Caco-2 (cell line): ENCODE measurements around the gene TRIM31. TPM values are rescaled to one million over a fixed set of nuclear protein-coding genes. Genes with fewer than 3 reads are reported as not detected.

Experiments used
- BruUV-seq: library from RNA; stranded (reverse); fragments of 400-500 nt; replicated peaks from 2 replicates; lab custom pipeline; 2021; lab: Mats Ljungman, UMichigan
- CTCF ChIA-PET: fragments of 300-600 bp; sonication (Branson Sonifier 250); formaldehyde crosslinking; loops from one replicate; lab custom pipeline; 2022; ENCODE audit warnings: antibody characterized with exemption; lab: Charles Lee
- POLR2A ChIA-PET: fragments of 300-600 bp; sonication (Branson Sonifier 250); formaldehyde crosslinking; loops from one replicate; lab custom pipeline; 2022; ENCODE audit warnings: antibody characterized with exemption; lab: Charles Lee
- DNase-seq, 2 experiments: peaks; one replicate each; pipeline versions ENCODE4 v3.0.0 to v3.0.0-alpha.2; 2020 to 2022
- H3K27me3 ChIP-seq: replicated peaks from 2 replicates; pipeline ENCODE4 v1.6.0; 2011; ENCODE audit warnings: low read length; ENCODE audit not compliant: control insufficient read depth, insufficient read depth
- H3K36me3 ChIP-seq: 2 replicates; pipeline ENCODE4 v1.5.1; 2011; ENCODE audit warnings: low read length; ENCODE audit not compliant: control insufficient read depth, insufficient read depth
- H3K4me1 ChIP-seq: fragments of 250-450 bp; sonication (Bioruptor Pico); 2 replicates; pipeline ENCODE4 v1.5.1; 2020; ENCODE audit warnings: mild to moderate bottlenecking
- H3K4me3 ChIP-seq: 2 replicates; pipeline ENCODE4 v1.5.1; 2011; ENCODE audit warnings: low read depth, mild to moderate bottlenecking, control low read depth, low read length
- H3K9me3 ChIP-seq: fragments of 250-450 bp; sonication (Bioruptor Pico); 2 replicates; pipeline ENCODE4 v1.5.1; 2020; ENCODE audit warnings: mild to moderate bottlenecking, moderate library complexity
- H3K27ac Mint-ChIP-seq: one replicate; pipeline ENCODE4 v1.8.0; 2022; ENCODE audit warnings: mixed read lengths; ENCODE audit not compliant: unreplicated experiment
- H3K27me3 Mint-ChIP-seq: one replicate; pipeline ENCODE4 v1.8.0; 2022; ENCODE audit warnings: mixed read lengths; ENCODE audit not compliant: insufficient read depth, unreplicated experiment
- H3K36me3 Mint-ChIP-seq: one replicate; pipeline ENCODE4 v1.8.0; 2022; ENCODE audit warnings: mild to moderate bottlenecking, mixed read lengths; ENCODE audit not compliant: insufficient read depth, unreplicated experiment
- H3K4me1 Mint-ChIP-seq: one replicate; pipeline ENCODE4 v1.8.0; 2022; ENCODE audit warnings: low read depth, mixed read lengths; ENCODE audit not compliant: unreplicated experiment
- H3K4me3 Mint-ChIP-seq: one replicate; pipeline ENCODE4 v1.8.0; 2022; ENCODE audit warnings: mild to moderate bottlenecking, moderate library complexity, mixed read lengths; ENCODE audit not compliant: unreplicated experiment
- H3K9me3 Mint-ChIP-seq: one replicate; pipeline ENCODE4 v1.8.0; 2022; ENCODE audit warnings: mixed read lengths; ENCODE audit not compliant: unreplicated experiment
- CTCF ChIP-seq, 2 experiments: fragments of 200-600 bp in 1 of 2; IDR thresholded peaks; 1 replicate in 1 of 2; 2 replicates in 1 of 2; pipeline versions ENCODE4 v1.5.1 to v1.8.0; 2011 to 2022; ENCODE audit warnings: antibody characterized with exemption in 1 of 2, control low read depth in 1 of 2, inconsistent platforms in 1 of 2, low read depth in 1 of 2, low read length in 1 of 2, mild to moderate bottlenecking in 1 of 2, moderate library complexity in 1 of 2; ENCODE audit not compliant: insufficient read depth in 1 of 2, severe bottlenecking in 1 of 2, unreplicated experiment in 1 of 2
- intact Hi-C: fragments of 100-400 bp; cut with micrococcal nuclease; formaldehyde crosslinking; loops from one replicate; pipeline ENCODE4 v1.10.0; 2022; ENCODE audit not compliant: unreplicated experiment
- total RNA-seq: library from RNA; stranded (reverse); gene quantifications from 2 replicates; pipeline ENCODE4 v1.2.3, GENCODE V29; 2022

TRIM31 gene
- total RNA-seq, 1 experiment from 2014 or later: 0.70 TPM

GRCh38 chr6:30102970-30103871, 9.7 kb downstream of the TRIM31 start:
- CTCF ChIA-PET: interaction anchor here (0.7 to 5.9 kb wide), 16 partner anchors 9 to 635 kb away, joined by 3 to 236 read pairs (median 6); partner anchors contain the start of genes POLR1H, PPP1R11, TRIM15 and TRIM26
- Mint-ChIP-seq H3K36me3 (no peaks in the 10 kb centered on the region), H3K27ac (peak overlapping the region; percentile 75), H3K4me1 (peaks cover 27% of the 10 kb centered on the region), H3K27me3 (no peaks in the 10 kb centered on the region), H3K9me3 (no peaks in the 10 kb centered on the region), H3K4me3 (peak overlapping the region; percentile 89)
- H3K9me3 ChIP-seq: no peaks in the 10 kb centered on the region
- DNase-seq: peak; percentile 88
- no peaks in the 10 kb centered on the region for H3K27me3 ChIP-seq
- peak; percentile 81 to 87 for TF ChIP-seq CTCF (IDR thresholded peaks at IDR 0.05; ENCODE audit: insufficient read depth in 1 of 2, low read depth in 1 of 2, low read length in 1 of 2, severe bottlenecking in 1 of 2, unreplicated experiment in 1 of 2)
- intact Hi-C loops: loop anchor here (1.0 to 2.0 kb wide), 5 partner anchors 28 to 67 kb away; partner anchors contain the start of genes POLR1H, RNF39 and TRIM15
- peaks cover 21% of the 10 kb centered on the region for H3K4me1 ChIP-seq
- POLR2A ChIA-PET: interaction anchor here (1.0 to 1.5 kb wide), 2 partner anchors 28 to 42 kb away, joined by 3 read pairs; partner anchors contain the start of gene POLR1H
- TSS peak; percentile 16 for BruUV-seq
- peak overlapping the region; percentile 43 for H3K4me3 ChIP-seq
- no peaks in the 10 kb centered on the region for H3K36me3 ChIP-seq

GRCh38 chr6:30102414-30102969, 10.4 kb downstream of the TRIM31 start:
- no peak for DNase-seq
- peaks cover 28% of the 10 kb centered on the region for H3K4me1 ChIP-seq
- no peak for TF ChIP-seq CTCF (IDR thresholded peaks at IDR 0.05; ENCODE audit: insufficient read depth in 1 of 2, low read depth in 1 of 2, low read length in 1 of 2, severe bottlenecking in 1 of 2, unreplicated experiment in 1 of 2)
- POLR2A ChIA-PET: interaction anchor here (0.6 to 1.6 kb wide), 7 partner anchors 27 to 224 kb away, joined by 3 to 8 read pairs (median 3); partner anchors contain the start of genes POLR1H, PPP1R11, TRIM26 and TRIM39
- CTCF ChIA-PET: interaction anchor here (0.9 to 5.9 kb wide), 15 partner anchors 8 to 453 kb away, joined by 3 to 236 read pairs (median 5); partner anchors contain the start of genes POLR1H, PPP1R11, RNF39 and TRIM15
- H3K9me3 ChIP-seq: no peaks in the 10 kb centered on the region
- no peaks in the 10 kb centered on the region for H3K36me3 ChIP-seq
- Mint-ChIP-seq H3K9me3 (no peaks in the 10 kb centered on the region), H3K27ac (no peak overlapping the region), H3K4me1 (peaks cover 34% of the 10 kb centered on the region), H3K4me3 (peak overlapping the region; percentile 89), H3K27me3 (no peaks in the 10 kb centered on the region), H3K36me3 (no peaks in the 10 kb centered on the region)
- H3K27me3 ChIP-seq: no peaks in the 10 kb centered on the region
- intact Hi-C loops: loop anchor here (2.0 kb wide), 1 partner anchor 28 kb away; the partner anchor contains the start of gene RNF39
- no TSS peak for BruUV-seq
- peak overlapping the region; percentile 34 for H3K4me3 ChIP-seq
